ENCODE results near the gene RHCG. TPM values are rescaled to one million over a fixed set of nuclear protein-coding genes. Genes with fewer than 3 reads are reported as not detected.

The RHCG gene
- total and polyA plus RNA-seq, 5 donors = 0.24 to 0.93 (median 0.76) TPM; not detected in 2

DNA sequence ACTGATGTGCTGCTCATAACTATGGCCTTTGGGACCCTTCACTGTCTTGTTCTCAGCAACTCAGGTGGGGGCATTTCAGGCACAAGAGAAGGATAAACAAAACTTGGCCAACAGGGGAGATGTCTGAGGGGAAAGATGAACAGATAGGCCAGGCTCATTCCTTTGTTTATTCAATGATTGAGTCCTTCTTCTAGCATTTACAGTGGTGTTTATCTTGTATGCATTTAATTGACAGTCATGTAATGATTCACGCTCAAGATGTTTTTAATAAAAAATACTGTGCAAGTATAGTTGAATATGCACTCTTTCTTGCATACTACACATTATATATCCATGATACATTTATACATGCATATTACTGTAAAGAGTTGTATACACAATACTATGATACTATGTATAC lies 44.5 kb downstream of the RHCG start:
- DNase-seq (no peak), ATAC-seq (no peak)
- Histone ChIP-seq H3K9me3 (ENCODE audit: control insufficient read depth, low read length) (no peaks in the 10 kb centered on the region), H3K4me1 (ENCODE audit: control insufficient read depth, insufficient read depth, low read length) (no peaks in the 10 kb centered on the region), H3K27ac (ENCODE audit: low read length) (no peak overlapping the region), H3K4me3 (ENCODE audit: low read length) (no peak overlapping the region), H3K27me3 (ENCODE audit: control insufficient read depth, insufficient read depth) (no peaks in the 10 kb centered on the region)
- WGBS = 89% methylated on average over 1 of the region's 1 CpG
- intact Hi-C loops (cut with DNase I) = no loop called here

DNA sequence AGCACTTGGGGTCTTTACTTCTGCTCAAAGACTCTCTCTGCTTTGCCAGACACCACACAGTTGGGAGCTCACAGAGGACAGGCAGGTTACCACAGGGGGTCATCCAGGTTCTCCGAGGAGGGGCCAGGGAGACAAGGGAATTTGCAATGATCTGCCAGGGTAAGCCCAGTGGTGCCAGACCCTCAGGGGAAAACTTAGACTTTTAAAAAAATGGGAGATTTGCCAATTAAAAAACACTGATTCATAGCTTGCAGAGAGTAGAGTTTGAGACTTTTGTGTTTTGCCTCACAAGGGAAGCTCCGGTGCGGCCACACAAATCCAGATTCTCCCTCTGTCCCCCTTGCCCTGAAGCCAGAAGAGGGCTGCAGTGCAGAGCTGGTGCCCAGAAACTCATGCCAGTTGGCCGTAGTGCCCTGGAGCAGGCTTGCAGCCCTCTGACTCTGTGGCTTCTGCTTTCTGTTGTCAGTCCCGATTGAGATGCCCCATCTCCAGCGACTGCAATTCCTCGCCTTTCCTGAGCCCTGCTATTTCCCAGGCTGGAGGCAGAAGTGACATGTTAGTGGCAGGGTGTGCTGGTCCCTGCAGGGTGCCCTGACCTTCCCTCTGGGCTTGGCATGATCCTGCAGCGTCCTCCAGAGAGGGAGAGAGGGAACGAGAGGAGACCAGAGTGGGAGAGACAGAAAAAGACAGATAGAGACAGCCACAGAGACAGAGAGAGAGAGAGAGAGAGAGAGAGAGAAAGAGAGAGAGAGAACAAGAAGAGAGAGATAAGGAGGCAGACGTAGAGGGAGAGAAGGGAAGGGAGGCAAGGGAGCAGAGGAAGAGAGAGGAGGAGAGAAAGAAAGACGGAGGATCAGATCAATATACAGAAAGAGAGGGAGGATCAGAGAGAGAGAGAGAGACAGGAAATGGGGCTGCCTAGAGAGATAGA lies 46.0 kb downstream of the RHCG start:
- no peak for DNase-seq
- Histone ChIP-seq H3K4me3 (ENCODE audit: low read length) (no peak overlapping the region), H3K27me3 (ENCODE audit: control insufficient read depth, insufficient read depth) (no peaks in the 10 kb centered on the region), H3K4me1 (ENCODE audit: control insufficient read depth, insufficient read depth, low read length) (no peaks in the 10 kb centered on the region), H3K9me3 (ENCODE audit: control insufficient read depth, low read length) (no peaks in the 10 kb centered on the region), H3K27ac (ENCODE audit: low read length) (no peak overlapping the region)
- intact Hi-C loops (cut with DNase I) = no loop called here
- ATAC-seq = no peak
- 20% methylated on average over 11 of the region's 11 CpGs for WGBS

- 16% methylated on average over 11 of the region's 11 CpGs for WGBS
These were observed 47.6 kb downstream of the RHCG start for GRCh38 chr15:89448825-89449224.

GRCh38 chr15:89447676-89448075 lies 48.7 kb downstream of the RHCG start:
- no peak overlapping the region for H3K4me3 ChIP-seq (ENCODE audit: low read length)
- no peaks in the 10 kb centered on the region for H3K27me3 ChIP-seq (ENCODE audit: control insufficient read depth, insufficient read depth)
- ATAC-seq = no peak
- no peaks in the 10 kb centered on the region for H3K4me1 ChIP-seq (ENCODE audit: control insufficient read depth, insufficient read depth, low read length)
- H3K27ac ChIP-seq (ENCODE audit: low read length) = no peak overlapping the region
- H3K9me3 ChIP-seq (ENCODE audit: control insufficient read depth, low read length) = no peaks in the 10 kb centered on the region
- no peak for DNase-seq
- intact Hi-C loops (cut with DNase I) = no loop called here
- 82% methylated on average over 8 of the region's 8 CpGs for WGBS

More at GRCh38 chr15:89448825-89449224, 47.6 kb downstream of the RHCG start:
- no peak overlapping the region for H3K4me3 ChIP-seq (ENCODE audit: low read length)
- ATAC-seq = peak; percentile 15 to 59
- H3K27me3 ChIP-seq (ENCODE audit: control insufficient read depth, insufficient read depth) = no peaks in the 10 kb centered on the region
- no peaks in the 10 kb centered on the region for H3K4me1 ChIP-seq (ENCODE audit: control insufficient read depth, insufficient read depth, low read length)
- DNase-seq = no peak
- no peak overlapping the region for H3K27ac ChIP-seq (ENCODE audit: low read length)
- intact Hi-C loops (cut with DNase I) = no loop called here
- H3K9me3 ChIP-seq (ENCODE audit: control insufficient read depth, low read length) = no peaks in the 10 kb centered on the region

DNA sequence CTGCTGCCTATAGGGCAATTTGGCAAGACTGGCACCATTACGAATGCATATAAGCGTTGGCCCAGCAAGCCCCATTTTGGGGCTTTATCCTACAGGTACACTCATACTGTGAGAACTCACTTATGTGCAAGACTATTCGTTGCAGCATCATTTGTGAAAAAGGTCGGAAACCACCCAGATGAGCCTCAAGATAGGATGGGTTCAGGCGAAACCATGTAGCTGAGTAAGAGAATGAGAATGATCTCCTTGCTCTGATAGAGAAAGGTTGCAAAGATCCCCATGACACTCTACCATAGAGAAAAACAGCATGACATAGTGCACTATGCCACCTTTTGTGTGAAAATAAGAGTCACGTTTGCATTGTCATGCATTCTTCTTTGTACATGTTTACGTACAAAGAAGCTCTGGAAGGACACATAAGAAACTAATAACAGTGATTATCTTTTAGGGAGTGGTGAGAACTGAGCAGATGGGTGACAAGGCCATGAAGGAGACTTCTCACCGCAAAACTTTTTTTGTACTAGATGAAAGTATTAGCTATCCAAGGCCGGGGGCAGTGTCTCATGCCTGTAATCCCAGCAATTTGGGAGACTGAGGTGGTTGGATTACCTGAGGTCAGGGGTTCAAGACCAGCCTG lies 50.0 kb downstream of the RHCG start:
- no peak for DNase-seq
- no peak overlapping the region for H3K27ac ChIP-seq (ENCODE audit: low read length)

DNA sequence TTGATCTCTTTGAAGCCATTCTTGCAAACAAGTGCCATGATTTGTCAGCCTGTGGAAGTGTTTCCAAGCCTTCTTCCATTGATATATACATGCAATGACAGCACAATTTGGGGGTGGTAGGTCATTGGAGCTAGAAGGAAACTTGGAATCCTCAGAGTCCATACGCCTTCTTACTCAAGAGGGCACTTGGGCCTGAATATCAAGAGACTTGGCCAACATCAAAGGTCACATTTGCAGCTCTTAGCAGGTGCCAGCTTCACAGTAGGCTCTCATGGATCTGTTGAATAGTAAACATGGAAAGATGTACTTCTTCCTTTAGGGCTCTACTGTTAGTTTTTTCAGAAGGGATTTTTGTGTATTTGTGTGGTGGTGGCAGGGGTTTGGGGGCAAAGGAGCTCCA lies 50.9 kb downstream of the RHCG start:
- H3K9me3 ChIP-seq (ENCODE audit: control insufficient read depth, low read length) = no peaks in the 10 kb centered on the region
- no peak for DNase-seq
- ATAC-seq = no peak

More for the DNA sequence above, 50.0 kb downstream of the RHCG start:
- WGBS = 73% methylated on average over 9 of the region's 9 CpGs
- H3K27me3 ChIP-seq (ENCODE audit: control insufficient read depth, insufficient read depth) = no peaks in the 10 kb centered on the region
- no peaks in the 10 kb centered on the region for H3K4me1 ChIP-seq (ENCODE audit: control insufficient read depth, insufficient read depth, low read length)
- ATAC-seq = no peak
- H3K4me3 ChIP-seq (ENCODE audit: low read length) = no peak overlapping the region
- intact Hi-C loops (cut with DNase I) = no loop called here
- no peaks in the 10 kb centered on the region for H3K9me3 ChIP-seq (ENCODE audit: control insufficient read depth, low read length)

GRCh38 chr15:89444241-89445225 lies 51.9 kb downstream of the RHCG start:
- Histone ChIP-seq H3K27me3 (ENCODE audit: control insufficient read depth, insufficient read depth) (no peaks in the 10 kb centered on the region), H3K4me3 (ENCODE audit: low read length) (no peak overlapping the region), H3K27ac (ENCODE audit: low read length) (no peak overlapping the region), H3K4me1 (ENCODE audit: control insufficient read depth, insufficient read depth, low read length) (no peaks in the 10 kb centered on the region), H3K9me3 (ENCODE audit: control insufficient read depth, low read length) (no peaks in the 10 kb centered on the region)
- no peak for DNase-seq
- ATAC-seq = no peak
- intact Hi-C loops (cut with DNase I) = no loop called here
- 33% methylated on average over 17 of the region's 17 CpGs for WGBS

More for the DNA sequence above, 50.9 kb downstream of the RHCG start:
- intact Hi-C loops (cut with DNase I) = no loop called here
- 70% methylated on average over 1 of the region's 1 CpG for WGBS
- no peak overlapping the region for H3K4me3 ChIP-seq (ENCODE audit: low read length)
- H3K4me1 ChIP-seq (ENCODE audit: control insufficient read depth, insufficient read depth, low read length) = no peaks in the 10 kb centered on the region
- H3K27me3 ChIP-seq (ENCODE audit: control insufficient read depth, insufficient read depth) = no peaks in the 10 kb centered on the region
- H3K27ac ChIP-seq (ENCODE audit: low read length) = no peak overlapping the region

DNA sequence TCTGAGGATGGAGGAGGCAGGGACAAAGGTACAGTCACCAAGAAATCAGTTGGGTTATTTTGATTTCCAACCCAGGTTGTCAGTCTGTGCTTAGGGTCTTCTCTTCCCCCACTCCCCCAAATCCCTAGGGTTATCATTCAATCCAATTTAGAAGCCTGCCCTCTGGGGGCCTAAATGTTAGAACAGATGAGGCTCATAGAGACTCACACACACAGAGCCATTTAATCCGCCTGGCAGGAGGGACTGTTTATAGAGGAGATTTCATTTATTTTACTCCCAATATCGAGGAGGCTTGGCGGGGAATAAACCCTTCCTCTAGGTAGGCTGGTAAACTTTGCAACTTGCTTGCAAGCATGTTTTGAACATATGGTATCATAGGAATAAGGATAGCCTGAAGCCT lies 52.8 kb downstream of the RHCG start:
- intact Hi-C loops (cut with DNase I) = no loop called here
- Histone ChIP-seq H3K4me1 (ENCODE audit: control insufficient read depth, insufficient read depth, low read length) (no peaks in the 10 kb centered on the region), H3K27me3 (ENCODE audit: control insufficient read depth, insufficient read depth) (no peaks in the 10 kb centered on the region), H3K9me3 (ENCODE audit: control insufficient read depth, low read length) (no peaks in the 10 kb centered on the region), H3K27ac (ENCODE audit: low read length) (no peak overlapping the region), H3K4me3 (ENCODE audit: low read length) (no peak overlapping the region)
- ATAC-seq (no peak), DNase-seq (no peak)
- WGBS = 62% methylated on average over 3 of the region's 3 CpGs

DNA sequence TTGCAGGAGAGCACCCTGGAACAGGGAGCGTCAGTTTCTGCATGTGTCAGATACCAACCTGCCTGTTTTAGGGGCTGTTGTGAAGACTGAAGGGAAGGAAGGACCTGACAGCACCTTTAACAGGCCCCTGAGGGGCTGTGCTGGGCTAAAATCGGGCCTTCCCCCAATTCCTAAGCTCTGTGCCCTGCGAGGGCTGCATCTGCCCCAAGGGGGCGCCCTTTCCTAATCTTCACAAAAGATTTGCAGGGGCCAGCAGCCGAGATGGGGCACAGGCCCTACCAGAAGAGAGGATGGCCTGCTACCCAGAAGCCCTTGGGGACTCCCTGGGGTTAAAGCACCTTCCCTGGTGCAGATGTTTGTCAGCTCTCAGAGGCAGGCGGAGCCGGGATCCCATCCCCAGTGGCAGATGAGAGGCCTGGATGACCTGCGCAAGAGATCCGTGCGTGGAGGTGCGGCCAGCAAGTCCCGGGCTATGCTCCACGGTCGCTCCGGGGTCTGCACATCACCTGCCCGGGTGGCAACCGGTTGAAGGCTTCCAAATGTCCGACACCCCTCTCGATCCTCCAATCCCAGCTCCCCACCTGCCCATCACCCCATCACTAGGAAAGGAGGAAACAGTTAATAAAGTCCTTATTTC lies 53.6 kb downstream of the RHCG start:
- Histone ChIP-seq H3K4me3 (ENCODE audit: low read length) (no peak overlapping the region), H3K27ac (ENCODE audit: low read length) (no peak overlapping the region), H3K9me3 (ENCODE audit: control insufficient read depth, low read length) (no peaks in the 10 kb centered on the region), H3K27me3 (ENCODE audit: control insufficient read depth, insufficient read depth) (no peaks in the 10 kb centered on the region), H3K4me1 (ENCODE audit: control insufficient read depth, insufficient read depth, low read length) (no peaks in the 10 kb centered on the region)
- DNase-seq (peak in 1 of 3 donors; percentile 56), ATAC-seq (no peak)
- intact Hi-C loops (cut with DNase I) = no loop called here
- WGBS = 53% methylated on average over 19 of the region's 19 CpGs

GRCh38 chr15:89442155-89442554 lies 54.2 kb downstream of the RHCG start:
- intact Hi-C loops (cut with DNase I) = no loop called here
- Histone ChIP-seq H3K9me3 (ENCODE audit: control insufficient read depth, low read length) (no peaks in the 10 kb centered on the region), H3K27me3 (ENCODE audit: control insufficient read depth, insufficient read depth) (no peaks in the 10 kb centered on the region), H3K27ac (ENCODE audit: low read length) (no peak overlapping the region), H3K4me1 (ENCODE audit: control insufficient read depth, insufficient read depth, low read length) (no peaks in the 10 kb centered on the region), H3K4me3 (ENCODE audit: low read length) (no peak overlapping the region)
- ATAC-seq (no peak), DNase-seq (no peak)
- 90% methylated on average over 10 of the region's 10 CpGs for WGBS

Data from right cardiac atrium (tissue), 5 donors.